Astrocyte (in vitro differentiated cells and primary cell): ENCODE measurements around the gene KDM6B.

ENCODE experiments used
- EZH2 ChIP-seq: IDR thresholded peaks from 2 replicates; pipeline ENCODE4 v1.6.1; 2012; ENCODE audit warnings: mild to moderate bottlenecking, low read length, inconsistent platforms; ENCODE audit not compliant: insufficient read depth
- TF ChIP-seq, protein P1 (sequence below): IDR thresholded peaks from 2 replicates; pipeline ENCODE4 v1.5.1; 2011; ENCODE audit warnings: low read depth, mild to moderate bottlenecking, inconsistent platforms, low read length, moderate library complexity; ENCODE audit not compliant: insufficient read depth

DNA sequence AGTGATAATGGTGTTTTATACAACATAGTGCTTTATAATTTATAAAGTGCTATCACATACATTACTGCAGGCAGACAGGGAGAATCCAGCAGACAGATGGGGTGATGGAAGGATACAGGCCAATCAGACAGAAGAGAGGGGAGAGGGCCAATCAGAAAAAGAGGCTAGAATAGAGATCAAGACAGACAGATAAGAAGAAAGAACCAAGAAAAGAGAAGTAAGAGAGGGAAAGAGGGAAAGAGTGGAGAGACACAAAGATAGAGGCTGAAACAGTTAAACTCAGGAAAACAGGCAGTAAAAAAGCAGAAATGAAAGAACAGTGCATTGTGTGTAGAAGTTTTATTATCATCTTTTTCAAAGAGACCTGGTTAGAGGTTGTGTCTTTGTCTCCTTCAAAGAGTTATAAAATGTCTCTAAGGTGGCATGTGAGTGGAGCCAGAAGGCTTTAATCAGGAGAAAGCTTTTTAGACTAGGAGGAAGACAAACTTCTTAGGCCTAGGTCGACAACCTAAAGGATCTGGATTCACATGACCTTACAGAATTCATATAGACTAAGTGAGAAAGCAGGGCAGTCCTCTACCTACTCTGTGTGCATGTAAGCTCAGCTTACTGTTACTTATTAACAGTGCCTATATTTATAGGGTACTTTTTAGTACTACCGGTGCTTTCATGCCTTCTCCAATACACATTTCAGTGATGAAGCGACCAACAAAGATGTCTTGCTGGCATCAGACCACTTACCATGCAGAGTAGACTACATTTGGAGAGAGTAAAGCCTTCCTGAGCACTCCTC is 46.3 kb downstream of the KDM6B start:
- TF ChIP-seq EZH2: no peak
- TF ChIP-seq, protein P1, sequence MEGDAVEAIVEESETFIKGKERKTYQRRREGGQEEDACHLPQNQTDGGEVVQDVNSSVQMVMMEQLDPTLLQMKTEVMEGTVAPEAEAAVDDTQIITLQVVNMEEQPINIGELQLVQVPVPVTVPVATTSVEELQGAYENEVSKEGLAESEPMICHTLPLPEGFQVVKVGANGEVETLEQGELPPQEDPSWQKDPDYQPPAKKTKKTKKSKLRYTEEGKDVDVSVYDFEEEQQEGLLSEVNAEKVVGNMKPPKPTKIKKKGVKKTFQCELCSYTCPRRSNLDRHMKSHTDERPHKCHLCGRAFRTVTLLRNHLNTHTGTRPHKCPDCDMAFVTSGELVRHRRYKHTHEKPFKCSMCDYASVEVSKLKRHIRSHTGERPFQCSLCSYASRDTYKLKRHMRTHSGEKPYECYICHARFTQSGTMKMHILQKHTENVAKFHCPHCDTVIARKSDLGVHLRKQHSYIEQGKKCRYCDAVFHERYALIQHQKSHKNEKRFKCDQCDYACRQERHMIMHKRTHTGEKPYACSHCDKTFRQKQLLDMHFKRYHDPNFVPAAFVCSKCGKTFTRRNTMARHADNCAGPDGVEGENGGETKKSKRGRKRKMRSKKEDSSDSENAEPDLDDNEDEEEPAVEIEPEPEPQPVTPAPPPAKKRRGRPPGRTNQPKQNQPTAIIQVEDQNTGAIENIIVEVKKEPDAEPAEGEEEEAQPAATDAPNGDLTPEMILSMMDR: no peak
